Esophagus squamous epithelium (tissue), 5 donors: ENCODE data around the gene NNMT. TPM values are rescaled to one million over a fixed set of nuclear protein-coding genes. Genes with fewer than 3 reads are reported as not detected.

ENCODE experiments used
- DNase-seq: peaks from one replicate; lab custom pipeline; 2025; lab: John Stamatoyannopoulos, UW
- H3K27ac ChIP-seq, 4 donors: fragments of 200-600 bp; sonication (generic); one replicate each; pipeline ENCODE4 v1.5.1; 2016 to 2019; ENCODE audit warnings: mild to moderate bottlenecking in 1 of 4
- H3K27me3 ChIP-seq, 4 donors: fragments of 200-600 bp; sonication (generic); 1 replicate in 3 of 4; 2 replicates in 1 of 4; pipeline versions ENCODE4 v1.5.1 to v1.6.0; 2017 to 2021; ENCODE audit warnings: antibody characterized with exemption in 1 of 4
- H3K36me3 ChIP-seq, 3 donors: fragments of 200-600 bp; sonication (generic); one replicate each; pipeline ENCODE4 v1.5.1; 2016 to 2019
- H3K4me1 ChIP-seq, 3 donors: fragments of 200-600 bp; sonication (generic); one replicate each; pipeline ENCODE4 v1.5.1; 2017 to 2019
- H3K4me3 ChIP-seq, 4 donors: fragments of 200-600 bp; sonication (generic); 1 replicate in 3 of 4; 2 replicates in 1 of 4; pipeline ENCODE4 v1.5.1; 2016 to 2019; ENCODE audit warnings: mild to moderate bottlenecking in 2 of 4, moderate library complexity in 1 of 4
- H3K9me3 ChIP-seq, 3 donors: fragments of 200-600 bp; sonication (generic); one replicate each; pipeline ENCODE4 v1.5.1; 2016 to 2019
- POLR2A ChIP-seq, 4 donors: fragments of 450-650 bp; IDR thresholded peaks; one replicate each; pipeline ENCODE4 v1.6.1; 2017; ENCODE audit warnings: antibody characterized with exemption in 4 of 4, mild to moderate bottlenecking in 4 of 4, moderate library complexity in 3 of 4
- WGBS, 2 donors: methylation state at CpG; one replicate each; pipeline ENCODE4 v1.1.5; 2018; 5-methylcytosine and 5-hydroxymethylcytosine counted together
- intact Hi-C: fragments of 100-400 bp; cut with DNase I; formaldehyde crosslinking; loops from one replicate; pipeline ENCODE4 v1.15.0; 2022
- total RNA-seq, 4 donors: library from RNA; depleted of rRNA; stranded (reverse); fragments of >200 nt; gene quantifications; one replicate each; pipeline ENCODE4 v1.1.0, GENCODE V29; 2016
- TF ChIP-seq, protein P1 (sequence below), 6 experiments: fragments of 450-650 bp in 4 of 6; fragments of 200-600 bp in 2 of 6; sonication (generic) in 2 of 6; IDR thresholded peaks; one replicate each; pipeline ENCODE4 v1.5.1; 2016 to 2019; ENCODE audit warnings: antibody characterized with exemption in 6 of 6, mild to moderate bottlenecking in 4 of 6, moderate library complexity in 4 of 6
- donor health status: DM: yes; HTN: yes; CAD: no.

NNMT gene
- total RNA-seq, 4 donors from 2014 or later, result 4.1 to 142 (median 56.8) TPM

DNA sequence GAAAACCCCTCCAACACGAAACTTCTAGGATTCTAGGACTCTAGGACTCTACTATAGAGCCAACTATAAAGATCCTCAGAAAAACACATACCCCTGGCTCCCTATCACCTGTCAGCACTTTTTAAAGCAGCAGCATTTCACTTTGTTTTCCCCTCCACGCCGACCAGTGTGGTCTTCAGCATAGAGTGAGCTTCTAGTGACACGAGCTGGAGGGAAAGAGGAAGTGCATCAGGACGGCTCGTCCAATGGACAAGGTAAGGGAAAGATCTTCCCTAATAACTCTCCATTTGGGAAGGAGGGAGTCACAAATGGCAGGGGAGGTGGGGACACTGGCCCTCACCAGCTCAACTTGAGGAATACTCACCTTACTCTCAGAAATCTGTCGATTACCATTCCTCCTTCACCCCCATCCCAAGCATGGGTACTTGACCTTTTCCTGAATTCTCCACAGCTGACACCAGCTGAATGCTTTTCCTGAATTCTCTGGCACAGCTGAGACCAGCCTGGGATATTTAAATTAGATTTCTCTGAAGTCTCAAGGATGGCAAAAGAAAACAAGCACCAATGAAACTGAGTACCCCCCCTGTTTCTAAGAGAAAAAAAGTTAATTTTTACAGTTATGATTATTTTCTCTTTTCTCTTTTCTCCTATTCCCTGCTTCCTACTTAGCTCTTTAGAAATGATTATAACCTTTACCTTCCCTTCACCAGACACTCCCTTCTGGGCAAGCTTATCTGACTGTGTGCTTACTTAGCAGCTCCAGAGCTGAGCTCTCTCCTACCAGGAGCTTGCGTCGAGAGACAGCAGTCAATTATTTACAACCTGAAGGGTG is 33.3 kb upstream of the NNMT start:
- 25 to 36% methylated on average over 6 to 9 of the region's 9 CpGs for WGBS, 2 donors
- Histone ChIP-seq H3K27me3 (peaks cover 0 to 3% (median 0%) of the 10 kb centered on the region in 4 donors), H3K36me3 (no peaks in the 10 kb centered on the region), H3K27ac (no peak overlapping the region), H3K9me3 (no peaks in the 10 kb centered on the region), H3K4me1 (peaks cover 13 to 36% (median 26%) of the 10 kb centered on the region in 3 donors), H3K4me3 (no peak overlapping the region)
- intact Hi-C loops, result loop anchor here (5.0 to 10.0 kb wide), 2 partner anchors 231 to 268 kb away; no protein-coding TSS in a partner anchor
- TF ChIP-seq, protein P1, sequence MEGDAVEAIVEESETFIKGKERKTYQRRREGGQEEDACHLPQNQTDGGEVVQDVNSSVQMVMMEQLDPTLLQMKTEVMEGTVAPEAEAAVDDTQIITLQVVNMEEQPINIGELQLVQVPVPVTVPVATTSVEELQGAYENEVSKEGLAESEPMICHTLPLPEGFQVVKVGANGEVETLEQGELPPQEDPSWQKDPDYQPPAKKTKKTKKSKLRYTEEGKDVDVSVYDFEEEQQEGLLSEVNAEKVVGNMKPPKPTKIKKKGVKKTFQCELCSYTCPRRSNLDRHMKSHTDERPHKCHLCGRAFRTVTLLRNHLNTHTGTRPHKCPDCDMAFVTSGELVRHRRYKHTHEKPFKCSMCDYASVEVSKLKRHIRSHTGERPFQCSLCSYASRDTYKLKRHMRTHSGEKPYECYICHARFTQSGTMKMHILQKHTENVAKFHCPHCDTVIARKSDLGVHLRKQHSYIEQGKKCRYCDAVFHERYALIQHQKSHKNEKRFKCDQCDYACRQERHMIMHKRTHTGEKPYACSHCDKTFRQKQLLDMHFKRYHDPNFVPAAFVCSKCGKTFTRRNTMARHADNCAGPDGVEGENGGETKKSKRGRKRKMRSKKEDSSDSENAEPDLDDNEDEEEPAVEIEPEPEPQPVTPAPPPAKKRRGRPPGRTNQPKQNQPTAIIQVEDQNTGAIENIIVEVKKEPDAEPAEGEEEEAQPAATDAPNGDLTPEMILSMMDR (IDR thresholded peaks at IDR 0.05), result peak in 4 of 6 experiments; percentile 50 to 60 (median 56)
- peak in 1 of 4 donors; percentile 7 for TF ChIP-seq POLR2A (IDR thresholded peaks at IDR 0.05)
- DNase-seq, result no peak

DNA sequence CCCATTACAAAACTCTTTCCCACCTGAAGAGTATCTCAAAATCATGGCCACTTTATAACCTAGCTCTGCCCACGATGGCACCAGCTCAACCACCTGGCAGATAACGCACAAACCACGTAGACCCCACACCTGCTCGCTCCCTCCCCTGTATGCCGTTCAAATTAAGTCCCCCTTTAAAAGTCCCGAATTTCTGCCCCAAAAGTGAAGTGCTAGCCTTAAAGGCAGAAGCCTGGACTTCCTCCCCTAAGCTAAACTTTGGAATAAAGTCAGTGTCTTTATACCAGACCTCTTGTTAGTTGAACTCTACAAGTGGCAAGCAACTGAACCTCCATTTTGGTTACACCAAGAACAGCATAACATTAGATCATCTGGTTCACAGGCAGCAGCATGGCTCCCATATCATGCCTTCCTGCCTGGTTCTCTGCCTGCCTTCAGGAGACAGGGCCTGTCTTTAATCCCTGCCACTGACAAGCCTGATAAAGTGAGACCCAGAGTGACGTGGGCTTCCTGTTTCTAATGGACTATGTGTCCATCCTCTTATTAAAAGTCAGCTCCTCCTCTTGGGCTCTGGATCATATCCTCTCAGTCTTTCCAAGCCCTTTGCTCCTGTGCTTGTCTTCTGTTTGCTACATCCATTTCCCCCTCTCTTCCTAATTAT is 32.6 kb upstream of the NNMT start:
- no peak for DNase-seq
- WGBS, 2 donors, result 75 to 82% methylated on average over 7 of the region's 7 CpGs
- no peaks in the 10 kb centered on the region for H3K36me3 ChIP-seq
- H3K4me1 ChIP-seq, result peaks cover 6 to 28% (median 19%) of the 10 kb centered on the region in 3 donors
- H3K4me3 ChIP-seq, result no peak overlapping the region
- H3K27ac ChIP-seq, result no peak overlapping the region
- intact Hi-C loops, result loop anchor here (5.0 to 10.0 kb wide), 2 partner anchors 231 to 269 kb away; no protein-coding TSS in a partner anchor
- TF ChIP-seq POLR2A (IDR thresholded peaks at IDR 0.05), result no peak
- TF ChIP-seq, protein P1 (IDR thresholded peaks at IDR 0.05), result no peak
- no peaks in the 10 kb centered on the region for H3K9me3 ChIP-seq
- peaks cover 0 to 3% (median 0%) of the 10 kb centered on the region in 4 donors for H3K27me3 ChIP-seq

DNA sequence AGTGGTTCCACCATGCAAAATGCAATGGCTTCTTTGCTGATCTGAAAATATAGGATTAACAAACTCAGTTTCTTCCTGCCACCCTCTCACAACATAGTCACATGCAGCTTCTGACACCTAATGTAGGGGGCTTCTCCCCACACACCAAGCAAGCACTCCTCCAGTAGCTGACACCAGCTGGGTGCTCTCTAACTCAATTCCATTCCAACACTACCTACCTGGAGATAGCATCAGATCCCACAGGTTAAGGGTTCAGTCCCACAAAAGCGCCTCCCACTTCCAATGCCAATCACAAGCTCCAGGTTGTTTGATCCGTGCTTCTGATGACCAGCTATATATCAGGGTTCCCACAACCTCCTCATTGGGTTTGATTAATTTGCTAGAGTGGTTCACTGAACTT is 31.8 kb upstream of the NNMT start:
- Histone ChIP-seq H3K4me3 (no peak overlapping the region), H3K4me1 (peaks cover 0 to 21% (median 11%) of the 10 kb centered on the region in 3 donors), H3K27me3 (peaks cover 0 to 3% (median 0%) of the 10 kb centered on the region in 4 donors), H3K9me3 (no peaks in the 10 kb centered on the region), H3K36me3 (no peaks in the 10 kb centered on the region), H3K27ac (no peak overlapping the region)
- no peak for DNase-seq
- 100% methylated on average over 2 of the region's 2 CpGs; no CpG with 5 or more reads in 1 of the 2 donors for WGBS, 2 donors
- intact Hi-C loops, result loop anchor here (5.0 to 10.0 kb wide), 2 partner anchors 232 to 270 kb away; no protein-coding TSS in a partner anchor
- TF ChIP-seq, protein P1 (IDR thresholded peaks at IDR 0.05), result no peak
- no peak for TF ChIP-seq POLR2A (IDR thresholded peaks at IDR 0.05)

DNA sequence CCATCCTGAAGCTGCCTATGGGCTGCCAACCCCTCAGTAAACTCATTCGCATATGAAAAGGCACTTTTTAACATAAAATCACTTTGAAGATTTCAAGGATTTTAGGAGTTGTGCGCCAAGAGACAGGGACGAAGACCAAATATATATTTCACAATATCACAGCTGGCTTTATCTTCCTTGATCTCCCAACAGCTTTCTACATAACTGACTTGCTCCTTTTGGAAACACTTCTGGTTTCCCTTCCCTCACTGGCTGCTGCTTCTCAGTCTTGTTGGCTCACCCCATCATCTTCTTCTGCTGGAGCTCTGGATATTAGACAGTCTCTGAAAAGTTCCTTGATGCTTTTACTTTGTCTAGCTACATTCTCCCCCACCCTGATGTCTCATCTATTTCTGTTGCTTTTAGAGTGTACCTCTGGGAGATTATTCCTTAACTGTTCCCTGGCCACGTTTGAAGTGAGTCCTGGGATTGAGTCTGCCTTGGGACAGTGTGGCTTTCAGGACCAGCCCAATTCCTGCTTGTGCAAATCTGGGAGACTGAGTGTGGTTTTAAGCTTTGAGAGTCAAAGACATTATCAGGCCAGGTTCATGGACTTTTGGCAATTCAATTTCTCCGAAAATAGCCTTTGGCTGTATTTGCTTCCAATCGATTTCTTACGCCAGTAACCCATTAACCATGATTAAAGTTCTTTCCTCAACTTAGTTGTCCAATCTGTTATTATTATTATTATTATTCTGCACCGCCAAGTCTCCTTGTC is 30.9 kb upstream of the NNMT start:
- no peak for TF ChIP-seq POLR2A (IDR thresholded peaks at IDR 0.05)
- TF ChIP-seq, protein P1 (IDR thresholded peaks at IDR 0.05), result no peak
- H3K36me3 ChIP-seq, result no peaks in the 10 kb centered on the region
- H3K27ac ChIP-seq, result no peak overlapping the region
- WGBS, 2 donors, result 76 to 81% methylated on average over 8 of the region's 8 CpGs
- H3K4me3 ChIP-seq, result no peak overlapping the region
- peaks cover 0 to 12% (median 2%) of the 10 kb centered on the region in 3 donors for H3K4me1 ChIP-seq
- intact Hi-C loops, result loop anchor here (10.0 kb wide), 1 partner anchor 270 kb away; no protein-coding TSS in a partner anchor
- peaks cover 0 to 4% (median 0%) of the 10 kb centered on the region in 4 donors for H3K27me3 ChIP-seq
- H3K9me3 ChIP-seq, result no peaks in the 10 kb centered on the region
- DNase-seq, result no peak
